Endothelial cell of umbilical vein (primary cell): ENCODE data around the gene CRYL1. TPM values are rescaled to one million over a fixed set of nuclear protein-coding genes. Genes with fewer than 3 reads are reported as not detected.

Experiments used
- BruUV-seq: library from RNA; stranded (reverse); fragments of 400-500 nt; replicated peaks from 2 replicates; lab custom pipeline; 2021; lab: Mats Ljungman, UMichigan
- CTCF ChIA-PET: fragments of 300-600, 350-600 bp; sonication (Branson Sonifier 250); formaldehyde crosslinking; loops from one replicate; lab custom pipeline; 2021; ENCODE audit warnings: antibody characterized with exemption, inconsistent platforms; lab: Charles Lee
- POLR2A ChIA-PET: fragments of 300-600, 350-600 bp; sonication (Branson Sonifier 250); formaldehyde crosslinking; loops from one replicate; lab custom pipeline; 2021; ENCODE audit warnings: antibody characterized with exemption, inconsistent platforms; lab: Charles Lee
- DNase-seq: peaks from one replicate; pipeline ENCODE4 v3.0.0-alpha.2; 2011; ENCODE audit warnings: low read depth, low spot score
- FAIRE-seq: peaks from 2 replicates; lab custom pipeline; 2011; peaks lifted over from hg19 to GRCh38; lab: Jason Lieb, UNC
- H2AFZ ChIP-seq: 2 replicates; pipeline ENCODE4 v1.6.0; 2012; ENCODE audit warnings: low read depth, low read length, control low read depth, inconsistent platforms
- H3K27ac ChIP-seq: 2 replicates; pipeline ENCODE4 v1.5.1; 2011; ENCODE audit warnings: low read depth, mild to moderate bottlenecking, control low read depth, low read length, moderate library complexity; ENCODE audit not compliant: insufficient read depth
- H3K27me3 ChIP-seq, 2 experiments: 2 replicates each; pipeline versions ENCODE4 v1.6.0 to v1.6.1; 2011; ENCODE audit warnings: low read length in 2 of 2, mixed read lengths in 1 of 2; ENCODE audit not compliant: control insufficient read depth in 2 of 2, insufficient read depth in 2 of 2
- H3K36me3 ChIP-seq, 2 experiments: 2 replicates in 1 of 2; 3 replicates in 1 of 2; pipeline ENCODE4 v1.5.1; 2011; ENCODE audit warnings: low read length in 2 of 2, mild to moderate bottlenecking in 1 of 2, moderate library complexity in 1 of 2; ENCODE audit not compliant: control insufficient read depth in 2 of 2, insufficient read depth in 2 of 2; ENCODE audit errors: extremely low read depth in 1 of 2
- H3K4me1 ChIP-seq: 3 replicates; pipeline ENCODE4 v1.5.1; 2011; ENCODE audit warnings: mild to moderate bottlenecking, low read length; ENCODE audit not compliant: control insufficient read depth, insufficient read depth; ENCODE audit errors: extremely low read depth
- H3K4me2 ChIP-seq: 2 replicates; pipeline ENCODE4 v1.6.1; 2011; ENCODE audit warnings: low read length, control low read depth, mixed read lengths; ENCODE audit not compliant: insufficient read depth
- H3K4me3 ChIP-seq, 3 experiments: fragments of 200-600 bp in 1 of 3; sonication (generic), shearing (Covaris generic) in 1 of 3; replicated peaks in 1 of 3; 2 replicates each; pipeline ENCODE4 v1.5.1; 2011 to 2016; ENCODE audit warnings: control low read depth in 3 of 3, low read length in 3 of 3, mild to moderate bottlenecking in 2 of 3, inconsistent platforms in 1 of 3, low read depth in 1 of 3, moderate library complexity in 1 of 3; ENCODE audit not compliant: insufficient read depth in 1 of 3
- H3K79me2 ChIP-seq: 2 replicates; pipeline ENCODE4 v1.6.0; 2012; ENCODE audit warnings: low read length, inconsistent platforms; ENCODE audit not compliant: control insufficient read depth, insufficient read depth
- H3K9ac ChIP-seq: replicated peaks from 2 replicates; pipeline ENCODE3; 2011; ENCODE audit warnings: low read length, control low read depth; ENCODE audit not compliant: insufficient read depth; ENCODE audit errors: extremely low read depth
- H3K9me1 ChIP-seq: replicated peaks from 3 replicates; pipeline ENCODE4 v1.6.0; 2011; ENCODE audit warnings: mild to moderate bottlenecking, low read length; ENCODE audit not compliant: control insufficient read depth, insufficient read depth; ENCODE audit errors: extremely low read depth
- H3K9me3 ChIP-seq: replicated peaks from 2 replicates; pipeline ENCODE4 v1.5.1; 2012; ENCODE audit warnings: low read length, inconsistent platforms; ENCODE audit not compliant: control insufficient read depth, insufficient read depth
- H4K20me1 ChIP-seq: replicated peaks from 2 replicates; pipeline ENCODE3; 2011; ENCODE audit warnings: mild to moderate bottlenecking, low read length; ENCODE audit not compliant: control insufficient read depth, insufficient read depth; ENCODE audit errors: extremely low read depth
- EZH2 ChIP-seq: IDR thresholded peaks from 2 replicates; pipeline ENCODE4 v1.6.1; 2012; ENCODE audit warnings: borderline replicate concordance, low read depth, mild to moderate bottlenecking, moderate library complexity, low read length, inconsistent platforms; ENCODE audit not compliant: severe bottlenecking
- FOS ChIP-seq: IDR thresholded peaks from 2 replicates; pipeline ENCODE4 v1.6.1; 2011; ENCODE audit warnings: mild to moderate bottlenecking, low read length, moderate library complexity, borderline replicate concordance; ENCODE audit not compliant: insufficient read depth
- GATA2 ChIP-seq: IDR thresholded peaks from 2 replicates; pipeline ENCODE4 v1.7.0; 2011; ENCODE audit warnings: low read depth, mild to moderate bottlenecking, moderate library complexity, mixed read lengths, low read length; ENCODE audit not compliant: insufficient read length, insufficient read depth
- MYC ChIP-seq: IDR thresholded peaks from one replicate; pipeline ENCODE4 v1.6.1; 2011; ENCODE audit warnings: mild to moderate bottlenecking, low read depth, low read length
- POLR2A ChIP-seq: IDR thresholded peaks from 2 replicates; pipeline ENCODE4 v1.6.1; 2012; ENCODE audit warnings: low read depth, mild to moderate bottlenecking, control low read depth, low read length
- POLR2AphosphoS5 ChIP-seq: IDR thresholded peaks from 2 replicates; pipeline ENCODE4 v1.6.1; 2012; ENCODE audit warnings: low read depth, mild to moderate bottlenecking, control low read depth, low read length, moderate library complexity; ENCODE audit not compliant: insufficient read depth
- dilution Hi-C: fragments of 300-500 bp; cut with MboI; formaldehyde crosslinking; loops from one replicate; pipeline ENCODE4 v1.15.0; 2019; ENCODE audit warnings: low sequenced_read_pairs; ENCODE audit not compliant: extremely low pct_ligation_motif_present
- intact Hi-C: fragments of 100-400 bp; cut with micrococcal nuclease; formaldehyde crosslinking; loops from one replicate; pipeline ENCODE4 v1.10.0; 2022
- polyA plus RNA-seq, 4 experiments: library from polyadenylated mRNA; depleted of rRNA in 3 of 4; stranded (reverse) in 3 of 4; unstranded in 1 of 4; fragments of >200 nt; gene quantifications; 2 replicates each; pipeline versions ENCODE4 v1.2.1 to v1.2.3, GENCODE V29; 2011 to 2012; ENCODE audit warnings: missing spikeins in 1 of 4
- total RNA-seq: library from RNA; stranded (reverse); gene quantifications from 2 replicates; pipeline ENCODE4 v1.2.3, GENCODE V29; 2021
- TF ChIP-seq, protein P1 (sequence below): IDR thresholded peaks from 2 replicates; pipeline ENCODE4 v1.6.1; 2011; ENCODE audit not compliant: insufficient read depth, insufficient read length

Gene CRYL1
- total and polyA plus RNA-seq, 2 donors (not counting 3 experiments of a cell fraction or from before 2014, with no cell fraction given) = 13.9 to 39.0 TPM

DNA sequence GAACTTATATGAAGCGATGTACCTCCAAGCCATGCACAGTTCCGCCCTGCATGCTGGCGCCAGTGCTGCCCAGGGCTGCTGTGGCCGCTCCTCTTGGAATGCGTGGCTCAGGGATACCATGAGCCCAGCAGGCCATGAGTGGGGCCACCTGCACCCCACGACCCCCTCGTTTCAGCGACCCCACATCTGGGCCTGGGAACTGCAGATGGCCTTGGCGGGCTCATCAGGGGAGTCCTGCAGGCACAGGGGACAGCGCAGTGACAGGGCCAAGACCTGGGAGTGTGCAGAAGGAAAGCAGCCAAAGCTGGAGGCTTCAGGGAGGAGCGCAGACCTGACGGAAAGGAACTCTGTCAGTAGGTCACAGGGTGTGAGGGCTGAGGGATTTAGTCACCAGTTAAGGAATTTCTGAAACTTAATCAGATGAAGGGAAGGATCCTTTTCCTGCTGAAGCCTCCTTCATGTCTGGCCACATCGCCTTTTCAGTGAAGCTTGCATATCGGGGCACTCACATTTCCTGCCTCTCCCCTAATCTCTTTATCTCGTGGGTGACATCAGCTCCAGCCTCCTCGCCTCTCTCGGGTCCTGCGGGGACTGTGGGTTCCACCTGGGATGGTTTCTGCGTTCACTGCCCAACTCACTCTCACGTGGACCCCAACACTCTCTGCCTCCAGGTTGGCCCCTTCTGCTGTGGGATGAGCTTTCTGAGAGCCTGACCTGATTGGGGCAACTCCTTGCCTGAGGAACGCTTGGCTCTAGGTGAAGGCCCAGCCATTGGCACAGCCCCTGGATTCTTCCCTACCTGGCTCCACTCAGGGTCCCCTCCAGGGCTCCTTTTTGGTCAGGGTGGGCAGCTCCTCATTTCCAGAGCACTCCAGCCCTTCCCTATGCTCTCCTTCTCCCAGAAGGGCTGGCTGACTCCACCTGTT lies 123.5 kb downstream of the CRYL1 start:
- CTCF ChIA-PET = interaction anchor here (1.3 kb wide), 1 partner anchor 8 kb away, joined by 3 read pairs; no protein-coding TSS in a partner anchor
- DNase-seq = no peak
- BruUV-seq = no TSS peak
- Histone ChIP-seq H3K27ac (no peak overlapping the region), H3K79me2 (no peaks in the 10 kb centered on the region), H4K20me1 (no peaks in the 10 kb centered on the region), H3K9ac (no peak overlapping the region), H3K4me1 (no peaks in the 10 kb centered on the region), H3K9me1 (no peaks in the 10 kb centered on the region), H3K4me2 (no peak overlapping the region), H3K9me3 (no peaks in the 10 kb centered on the region), H3K36me3 (no peaks in the 10 kb centered on the region), H3K27me3 (no peaks in the 10 kb centered on the region), H3K4me3 (no peak overlapping the region), H2AFZ (no peak overlapping the region)
- no peak for FAIRE-seq
- intact Hi-C loops = no loop called here
- no peak for TF ChIP-seq MYC
- no peak for TF ChIP-seq POLR2A
- no peak for TF ChIP-seq FOS
- no peak for TF ChIP-seq EZH2
- TF ChIP-seq POLR2AphosphoS5 = no peak
- TF ChIP-seq, protein P1, sequence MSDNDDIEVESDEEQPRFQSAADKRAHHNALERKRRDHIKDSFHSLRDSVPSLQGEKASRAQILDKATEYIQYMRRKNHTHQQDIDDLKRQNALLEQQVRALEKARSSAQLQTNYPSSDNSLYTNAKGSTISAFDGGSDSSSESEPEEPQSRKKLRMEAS = no peak
- TF ChIP-seq GATA2 = no peak
- dilution Hi-C loops = no loop called here
- POLR2A ChIA-PET = no interaction called here
